Stomach (tissue), 9 donors: ENCODE data around the gene RPH3AL. TPM values are rescaled to one million over a fixed set of nuclear protein-coding genes. Genes with fewer than 3 reads are reported as not detected.

Experiments
- DNase-seq, 2 donors: peaks; one replicate each; pipeline versions ENCODE4 v3.0.0 to v3.0.0-alpha.2; 2013 to 2019
- H3K27ac ChIP-seq, 5 donors: fragments of 200-600 bp in 4 of 5; sonication (generic) in 4 of 5; one replicate each; pipeline ENCODE4 v1.5.1; 2013 to 2019; ENCODE audit warnings: mild to moderate bottlenecking in 1 of 5, moderate library complexity in 1 of 5
- H3K27me3 ChIP-seq, 3 donors: fragments of 200-600 bp; sonication (generic); one replicate each; pipeline ENCODE4 v1.5.1; 2017 to 2019; ENCODE audit warnings: mixed run types in 1 of 3
- H3K36me3 ChIP-seq, 4 donors: fragments of 200-600 bp; sonication (generic); 1 replicate in 3 of 4; 2 replicates in 1 of 4; pipeline ENCODE4 v1.5.1; 2016 to 2019
- H3K4me1 ChIP-seq, 4 donors: fragments of 200-600 bp; sonication (generic); one replicate each; pipeline ENCODE4 v1.5.1; 2016 to 2019
- H3K4me3 ChIP-seq, 4 donors: fragments of 200-600 bp; sonication (generic) in 3 of 4; one replicate each; pipeline ENCODE4 v1.5.1; 2016 to 2019; ENCODE audit warnings: mild to moderate bottlenecking in 1 of 4
- H3K9me3 ChIP-seq, 4 donors: fragments of 200-600 bp; sonication (generic); one replicate each; pipeline ENCODE4 v1.5.1; 2016 to 2019
- EP300 ChIP-seq: sonication (generic); formaldehyde crosslinking; IDR thresholded peaks from one replicate; pipeline ENCODE4 v1.6.1; 2017; ENCODE audit warnings: antibody characterized with exemption
- POLR2A ChIP-seq, 4 donors: fragments of 450-650 bp; IDR thresholded peaks; one replicate each; pipeline ENCODE4 v1.6.1; 2016; ENCODE audit warnings: antibody characterized with exemption in 4 of 4, control low read depth in 2 of 4, mild to moderate bottlenecking in 1 of 4, moderate library complexity in 1 of 4
- POLR2AphosphoS5 ChIP-seq, 3 donors: sonication (generic); formaldehyde crosslinking; IDR thresholded peaks; one replicate each; pipeline ENCODE4 v1.6.1; 2016; ENCODE audit warnings: antibody characterized with exemption in 3 of 3
- WGBS, 5 donors: extraction: QIAGEN DNeasy Blood & Tissue Kit in 3 of 5; methylation state at CpG; one replicate each; pipeline versions ENCODE4 v1.1.5 to v1.1.7; 2013 to 2018; 5-methylcytosine and 5-hydroxymethylcytosine counted together
- intact Hi-C: fragments of 100-400 bp; cut with DNase I; formaldehyde crosslinking; loops from one replicate; pipeline ENCODE4 v1.15.1; 2023; ENCODE audit warnings: low total_unique reads
- polyA plus RNA-seq, 3 donors: library from polyadenylated mRNA; stranded (reverse); fragments of 200-250 nt; gene quantifications; one replicate each; pipeline ENCODE4 v1.2.3, GENCODE V29; 2013
- total RNA-seq, 5 donors: library from RNA; depleted of rRNA; stranded (reverse); fragments of >200 nt; gene quantifications; one replicate each; pipeline versions ENCODE4 v1.1.0 to v1.2.3, GENCODE V29; 2014 to 2016
- TF ChIP-seq, protein P1 (sequence below), 7 experiments: fragments of 450-650 bp in 4 of 7; fragments of 200-600 bp in 3 of 7; sonication (generic) in 3 of 7; IDR thresholded peaks; one replicate each; pipeline ENCODE4 v1.5.1; 2016 to 2019; ENCODE audit warnings: antibody characterized with exemption in 7 of 7, control low read depth in 2 of 7, mild to moderate bottlenecking in 1 of 7
- donor health status: healthy with polysubstance abuse.
- donor health status: Bipolar disorder and iron deficiency.
- donor health status: healthy.

Gene RPH3AL
- total and polyA plus RNA-seq, 8 donors: 4.9 to 38.5 (median 17.4) TPM

DNA sequence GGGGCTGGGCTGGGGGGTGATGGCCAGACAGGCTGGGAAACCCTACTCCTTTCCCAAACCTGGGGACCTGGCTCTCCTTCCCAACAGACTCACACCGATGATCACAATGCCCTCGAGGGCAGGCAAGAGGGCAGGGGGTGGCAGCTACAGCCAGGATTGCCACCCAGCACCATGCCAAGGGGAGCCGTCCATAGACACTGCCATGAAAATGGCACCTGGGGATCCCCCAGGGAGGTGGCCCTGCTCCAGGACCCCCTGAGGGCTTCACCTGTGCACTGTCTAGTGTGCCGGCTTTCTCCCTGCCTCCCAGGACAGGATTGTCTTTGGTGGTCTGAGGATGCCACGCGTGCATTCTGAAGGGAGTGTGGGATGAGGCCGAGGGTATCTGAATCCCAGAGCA, 24.6 kb downstream of the RPH3AL start:
- intact Hi-C loops: no loop called here
- whole genome bisulfite sequencing, 5 donors: 94 to 97% (median 95%) methylated on average over 4 to 7 of the region's 7 CpGs

DNA sequence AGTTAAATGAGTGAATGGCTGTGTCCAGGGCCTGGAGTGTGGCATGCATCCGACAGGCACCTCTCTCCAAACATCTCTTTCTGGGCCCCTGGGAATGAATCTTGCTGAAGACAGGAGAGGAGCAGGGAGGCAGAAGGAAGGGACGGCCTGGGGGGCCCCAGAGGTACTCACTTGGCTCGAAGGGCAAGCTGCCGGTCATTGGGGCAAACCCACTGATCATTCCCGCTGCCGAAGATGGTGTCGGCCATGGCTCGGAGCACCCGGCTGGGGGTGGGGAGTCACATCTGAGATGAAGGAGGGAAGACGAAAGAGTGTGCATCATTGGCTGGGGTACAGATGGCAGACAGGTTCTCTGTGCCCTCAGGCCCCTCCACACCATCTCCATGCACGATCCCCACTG, 25.3 kb downstream of the RPH3AL start:
- H3K27me3 ChIP-seq: no peaks in the 10 kb centered on the region
- TF ChIP-seq EP300 (no peak), POLR2AphosphoS5 (IDR thresholded peaks at IDR 0.05) (no peak)
- intact Hi-C loops: no loop called here
- no peak overlapping the region for H3K27ac ChIP-seq
- H3K36me3 ChIP-seq: peaks cover 0 to 32% (median 20%) of the 10 kb centered on the region in 4 donors
- H3K4me3 ChIP-seq: no peak overlapping the region
- WGBS, 5 donors: 93 to 96% (median 95%) methylated on average over 11 of the region's 11 CpGs
- DNase-seq: no peak
- no peaks in the 10 kb centered on the region for H3K9me3 ChIP-seq
- peaks cover 0 to 23% (median 2%) of the 10 kb centered on the region in 4 donors for H3K4me1 ChIP-seq

More for the DNA sequence above, 24.6 kb downstream of the RPH3AL start:
- Histone ChIP-seq H3K36me3 (peaks cover 0 to 27% (median 20%) of the 10 kb centered on the region in 4 donors), H3K4me3 (no peak overlapping the region), H3K9me3 (no peaks in the 10 kb centered on the region), H3K4me1 (peaks cover 0 to 24% (median 2%) of the 10 kb centered on the region in 4 donors), H3K27me3 (no peaks in the 10 kb centered on the region), H3K27ac (no peak overlapping the region)
- no peak for DNase-seq
- no peak for TF ChIP-seq POLR2A (IDR thresholded peaks at IDR 0.05)
- no peak for TF ChIP-seq EP300
- TF ChIP-seq, protein P1, sequence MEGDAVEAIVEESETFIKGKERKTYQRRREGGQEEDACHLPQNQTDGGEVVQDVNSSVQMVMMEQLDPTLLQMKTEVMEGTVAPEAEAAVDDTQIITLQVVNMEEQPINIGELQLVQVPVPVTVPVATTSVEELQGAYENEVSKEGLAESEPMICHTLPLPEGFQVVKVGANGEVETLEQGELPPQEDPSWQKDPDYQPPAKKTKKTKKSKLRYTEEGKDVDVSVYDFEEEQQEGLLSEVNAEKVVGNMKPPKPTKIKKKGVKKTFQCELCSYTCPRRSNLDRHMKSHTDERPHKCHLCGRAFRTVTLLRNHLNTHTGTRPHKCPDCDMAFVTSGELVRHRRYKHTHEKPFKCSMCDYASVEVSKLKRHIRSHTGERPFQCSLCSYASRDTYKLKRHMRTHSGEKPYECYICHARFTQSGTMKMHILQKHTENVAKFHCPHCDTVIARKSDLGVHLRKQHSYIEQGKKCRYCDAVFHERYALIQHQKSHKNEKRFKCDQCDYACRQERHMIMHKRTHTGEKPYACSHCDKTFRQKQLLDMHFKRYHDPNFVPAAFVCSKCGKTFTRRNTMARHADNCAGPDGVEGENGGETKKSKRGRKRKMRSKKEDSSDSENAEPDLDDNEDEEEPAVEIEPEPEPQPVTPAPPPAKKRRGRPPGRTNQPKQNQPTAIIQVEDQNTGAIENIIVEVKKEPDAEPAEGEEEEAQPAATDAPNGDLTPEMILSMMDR (IDR thresholded peaks at IDR 0.05): no peak
- TF ChIP-seq POLR2AphosphoS5 (IDR thresholded peaks at IDR 0.05): no peak

DNA sequence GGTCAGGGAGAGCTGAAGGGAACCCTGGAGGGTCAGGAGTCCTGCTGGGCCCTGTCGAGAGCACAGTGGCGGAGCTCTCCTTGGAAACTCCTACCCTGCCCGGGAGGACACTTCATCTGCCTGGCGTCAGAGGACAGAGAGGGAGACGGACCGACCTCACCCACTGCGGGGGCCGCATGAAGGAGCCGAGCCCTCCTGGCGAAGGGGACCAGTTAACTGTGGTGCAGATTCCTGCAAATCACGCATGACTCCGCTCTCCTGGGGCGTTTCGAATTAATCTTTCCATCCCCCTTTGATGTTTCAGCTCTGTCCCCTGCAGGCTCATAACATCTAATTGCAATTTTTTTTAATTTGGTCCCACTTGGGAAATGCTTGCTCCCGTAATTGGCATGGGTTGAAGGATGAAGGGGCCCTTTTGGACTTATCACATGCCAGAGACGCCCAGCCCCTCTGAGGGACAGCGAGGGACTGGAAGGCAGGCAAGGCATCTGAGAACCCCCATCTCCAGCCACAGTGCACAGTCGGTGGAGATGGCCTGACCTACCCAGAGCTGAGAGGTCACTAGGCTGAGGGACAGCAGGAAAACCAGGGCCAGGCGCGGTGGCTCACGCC, 26.5 kb downstream of the RPH3AL start:
- WGBS, 5 donors: 89 to 92% (median 91%) methylated on average over 21 of the region's 21 CpGs
- no peaks in the 10 kb centered on the region for H3K27me3 ChIP-seq
- no peak for TF ChIP-seq EP300
- TF ChIP-seq POLR2AphosphoS5 (IDR thresholded peaks at IDR 0.05): no peak
- TF ChIP-seq POLR2A (IDR thresholded peaks at IDR 0.05): no peak
- H3K36me3 ChIP-seq: peaks cover 0 to 39% (median 22%) of the 10 kb centered on the region in 4 donors
- H3K27ac ChIP-seq: no peak overlapping the region
- H3K4me1 ChIP-seq: peaks cover 0 to 13% (median 0%) of the 10 kb centered on the region in 4 donors
- no peaks in the 10 kb centered on the region for H3K9me3 ChIP-seq
- intact Hi-C loops: no loop called here
- no peak for DNase-seq
- H3K4me3 ChIP-seq: no peak overlapping the region

DNA sequence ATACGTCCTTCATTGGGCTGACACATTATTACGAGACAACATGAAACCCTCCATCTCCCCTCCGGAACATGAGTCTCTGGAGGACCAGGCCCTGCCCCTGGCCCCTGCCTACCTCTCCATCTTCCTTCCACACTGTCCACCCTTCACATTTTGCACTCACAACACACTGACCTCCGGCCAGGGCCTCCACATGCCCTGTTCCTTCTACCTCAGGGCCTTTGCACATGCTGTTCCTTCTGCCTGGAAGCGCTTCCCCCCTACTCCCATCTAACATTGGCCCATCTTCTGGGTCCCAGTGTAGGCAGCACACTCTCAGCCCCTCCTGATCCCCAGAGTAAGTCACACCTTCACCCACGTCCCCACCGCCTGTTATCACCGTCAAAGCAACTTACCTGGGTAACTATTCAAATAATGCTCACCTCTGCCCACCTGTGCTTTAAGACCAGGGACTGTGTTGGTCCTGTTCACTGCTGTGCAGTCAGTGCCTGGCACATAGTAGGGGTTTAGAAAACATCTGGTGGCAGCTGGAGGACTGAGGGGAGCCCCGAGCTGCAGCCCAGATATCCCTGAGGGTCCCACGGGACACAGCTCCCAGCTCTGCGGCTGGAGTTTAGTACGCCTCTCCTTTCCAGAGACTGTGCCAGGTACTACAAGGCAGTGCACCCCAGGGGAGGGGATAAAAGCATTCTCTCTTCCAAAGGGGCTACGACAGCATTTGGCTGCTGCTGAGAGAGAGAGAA, 27.2 kb downstream of the RPH3AL start:
- no peaks in the 10 kb centered on the region for H3K9me3 ChIP-seq
- H3K36me3 ChIP-seq: peaks cover 0 to 46% (median 25%) of the 10 kb centered on the region in 4 donors
- TF ChIP-seq POLR2AphosphoS5 (IDR thresholded peaks at IDR 0.05): no peak
- TF ChIP-seq, protein P1 (IDR thresholded peaks at IDR 0.05): no peak
- no peak for TF ChIP-seq POLR2A (IDR thresholded peaks at IDR 0.05)
- TF ChIP-seq EP300: no peak
- no peak overlapping the region for H3K4me3 ChIP-seq
- H3K4me1 ChIP-seq: peaks cover 0 to 6% (median 0%) of the 10 kb centered on the region in 4 donors
- intact Hi-C loops: no loop called here
- no peak for DNase-seq
- H3K27me3 ChIP-seq: no peaks in the 10 kb centered on the region
- WGBS, 5 donors: 81 to 96% (median 92%) methylated on average over 13 of the region's 13 CpGs
- no peak overlapping the region for H3K27ac ChIP-seq

DNA sequence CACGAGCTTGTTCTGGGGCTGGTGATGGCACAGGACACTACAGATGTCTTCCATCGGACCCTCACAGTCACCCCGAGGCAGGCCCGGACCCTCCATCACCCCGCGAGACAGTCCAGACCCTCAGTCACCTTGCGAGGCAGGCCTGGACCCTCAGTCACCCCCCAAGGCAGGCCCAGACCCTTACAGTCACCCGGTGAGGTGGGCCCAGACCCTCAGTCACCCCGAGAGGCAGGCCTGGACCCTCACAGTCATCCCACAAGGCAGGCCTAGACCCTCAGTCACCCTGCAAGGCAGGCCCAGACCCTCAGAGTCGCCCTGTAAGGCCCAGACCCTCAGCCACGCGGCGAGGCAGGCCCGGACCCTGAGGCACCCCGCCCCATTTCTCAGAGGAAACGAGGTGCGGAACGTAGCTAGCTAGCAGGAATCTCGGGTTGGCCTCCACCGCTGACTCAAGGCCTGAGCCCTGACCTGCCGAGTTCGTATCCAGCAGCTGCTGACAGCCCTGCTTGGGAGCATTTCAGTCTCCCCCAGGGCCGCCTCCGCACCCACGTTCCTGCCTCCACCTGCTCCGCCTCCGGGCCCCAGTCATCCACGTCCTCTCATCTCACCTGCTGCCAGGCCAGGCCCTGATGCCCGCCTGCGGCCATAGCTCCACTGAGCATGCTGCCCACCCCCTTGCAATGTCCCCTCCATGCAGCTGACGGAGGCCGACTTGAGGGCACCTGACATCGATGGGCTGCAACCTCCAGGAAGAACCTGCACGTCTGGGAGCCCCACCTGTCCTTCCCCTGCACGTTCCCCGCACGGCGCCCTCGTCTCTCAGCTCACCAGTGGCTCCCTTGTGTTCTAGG, 28.7 kb downstream of the RPH3AL start:
- peaks cover 4 to 52% (median 31%) of the 10 kb centered on the region in 4 donors for H3K36me3 ChIP-seq
- no peak overlapping the region for H3K27ac ChIP-seq
- no peak overlapping the region for H3K4me3 ChIP-seq
- WGBS, 5 donors: 85 to 94% (median 91%) methylated on average over 24 to 39 of the region's 39 CpGs
- H3K9me3 ChIP-seq: no peaks in the 10 kb centered on the region
- TF ChIP-seq POLR2AphosphoS5 (IDR thresholded peaks at IDR 0.05) (no peak), POLR2A (IDR thresholded peaks at IDR 0.05) (no peak), EP300 (no peak)
- TF ChIP-seq, protein P1 (IDR thresholded peaks at IDR 0.05): no peak
- H3K27me3 ChIP-seq: no peaks in the 10 kb centered on the region
- H3K4me1 ChIP-seq: no peaks in the 10 kb centered on the region
- intact Hi-C loops: no loop called here
- DNase-seq: no peak
